Measurements from ENCODE around the gene ZNF503.

The ZNF503 gene, protein sequence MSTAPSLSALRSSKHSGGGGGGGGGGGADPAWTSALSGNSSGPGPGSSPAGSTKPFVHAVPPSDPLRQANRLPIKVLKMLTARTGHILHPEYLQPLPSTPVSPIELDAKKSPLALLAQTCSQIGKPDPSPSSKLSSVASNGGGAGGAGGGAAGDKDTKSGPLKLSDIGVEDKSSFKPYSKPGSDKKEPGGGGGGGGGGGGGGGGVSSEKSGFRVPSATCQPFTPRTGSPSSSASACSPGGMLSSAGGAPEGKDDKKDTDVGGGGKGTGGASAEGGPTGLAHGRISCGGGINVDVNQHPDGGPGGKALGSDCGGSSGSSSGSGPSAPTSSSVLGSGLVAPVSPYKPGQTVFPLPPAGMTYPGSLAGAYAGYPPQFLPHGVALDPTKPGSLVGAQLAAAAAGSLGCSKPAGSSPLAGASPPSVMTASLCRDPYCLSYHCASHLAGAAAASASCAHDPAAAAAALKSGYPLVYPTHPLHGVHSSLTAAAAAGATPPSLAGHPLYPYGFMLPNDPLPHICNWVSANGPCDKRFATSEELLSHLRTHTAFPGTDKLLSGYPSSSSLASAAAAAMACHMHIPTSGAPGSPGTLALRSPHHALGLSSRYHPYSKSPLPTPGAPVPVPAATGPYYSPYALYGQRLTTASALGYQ

DNA sequence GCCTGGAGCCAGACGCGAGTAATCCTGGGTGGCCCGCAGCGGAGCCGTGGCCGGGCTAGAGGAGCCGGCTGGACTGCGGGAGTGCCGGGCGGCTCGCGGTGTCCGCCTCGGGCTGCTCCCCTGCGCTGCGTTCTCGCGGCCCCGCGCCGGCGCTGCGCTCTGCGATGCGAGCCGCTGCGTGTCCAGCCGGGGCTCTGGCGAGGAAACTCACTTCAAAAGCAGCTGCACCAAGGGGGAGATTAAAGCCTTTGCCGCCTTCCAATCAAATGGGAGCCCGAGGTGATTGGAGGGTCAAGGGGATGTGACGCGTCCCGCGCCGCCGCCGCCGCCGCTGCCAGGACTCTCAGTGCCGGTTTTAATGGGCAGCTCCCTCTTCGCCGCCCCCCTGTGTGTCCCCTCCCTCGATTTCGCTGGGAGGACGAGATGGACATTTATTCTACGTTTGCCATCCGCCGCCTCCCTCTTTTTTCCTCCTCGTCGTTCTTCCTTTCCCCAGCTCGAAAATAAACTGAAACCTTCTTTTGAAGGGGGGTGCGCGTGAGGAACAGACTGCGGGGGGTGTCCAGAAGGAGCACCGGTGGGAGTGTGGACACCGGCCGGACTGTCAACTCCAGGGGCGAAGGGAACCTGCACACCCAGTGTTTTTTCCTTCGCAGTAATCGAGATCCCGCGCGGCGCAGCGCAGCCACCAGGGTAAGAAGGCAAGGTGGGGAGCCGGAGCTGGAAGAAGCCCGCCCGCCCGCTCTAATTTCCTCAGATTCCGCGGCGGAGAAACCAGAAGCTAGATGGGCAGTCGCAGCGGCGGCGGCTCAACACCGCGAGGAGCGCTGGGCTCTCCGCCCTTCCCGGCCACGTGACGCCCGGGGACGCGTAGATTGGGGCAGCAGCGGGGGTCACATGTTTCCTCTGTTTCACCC is at the start of gene ZNF503:
Gene ZNF503 (minus strand): TSS at position 196 of the 917 bp plus-strand sequence. CDS start 345 bp downstream, outside the sequence.
- Histone ChIP-seq H3K27me3 (ENCODE audit: insufficient read depth, low read length, poor library complexity, severe bottlenecking) (no peaks in the 10 kb centered on the region), H3K4me1 (ENCODE audit: insufficient read depth, low read length, poor library complexity, severe bottlenecking) (no peaks in the 10 kb centered on the region), H2AFZ (ENCODE audit: low read length) (peak within 1 kb of the TSS; percentile 94), H3F3A (ENCODE audit: low read depth) (no peaks in the 10 kb centered on the region), H3K4me3 (ENCODE audit: low read length, poor library complexity, severe bottlenecking) (peak within 1 kb of the TSS; percentile 84), H3K9me3 (ENCODE audit: insufficient read depth, low read depth, low read length) (no peaks in the 10 kb centered on the region), H4K20me1 (ENCODE audit: insufficient read depth, low read length, poor library complexity, severe bottlenecking) (peaks cover 13% of the 10 kb centered on the region), H3K36me3 (ENCODE audit: insufficient read depth, low read length) (no peaks in the 10 kb centered on the region), H3K9ac (ENCODE audit: low read depth, low read length, poor library complexity, severe bottlenecking) (peak within 1 kb of the TSS; percentile 79), H3K9me2 (replicated peaks; ENCODE audit: low read depth, low read length) (no peaks in the 10 kb centered on the region), H3K79me2 (ENCODE audit: insufficient read depth, low read length) (peaks cover 33% of the 10 kb centered on the region), H3K4me2 (ENCODE audit: low read depth, low read length, poor library complexity, severe bottlenecking) (peak within 1 kb of the TSS; percentile 91)
- no peak for TF ChIP-seq EZH2phosphoT487 (IDR thresholded peaks at IDR 0.05; ENCODE audit: borderline replicate concordance)
- TF ChIP-seq CTCF (conservative IDR thresholded peaks at IDR 0.05; ENCODE audit: low read length) = no peak

GRCh38 chr10:75450644-75451640 is 49.4 kb upstream of the ZNF503 start:
- no peaks in the 10 kb centered on the region for H3K9me2 ChIP-seq (replicated peaks; ENCODE audit: low read depth, low read length)
- no peak overlapping the region for H3K4me2 ChIP-seq (ENCODE audit: low read depth, low read length, poor library complexity, severe bottlenecking)
- no peak overlapping the region for H3K9ac ChIP-seq (ENCODE audit: low read depth, low read length, poor library complexity, severe bottlenecking)
- H3F3A ChIP-seq (ENCODE audit: low read depth) = no peaks in the 10 kb centered on the region
- H2AFZ ChIP-seq (ENCODE audit: low read length) = no peak overlapping the region
- no peaks in the 10 kb centered on the region for H3K9me3 ChIP-seq (ENCODE audit: insufficient read depth, low read depth, low read length)
- no peaks in the 10 kb centered on the region for H4K20me1 ChIP-seq (ENCODE audit: insufficient read depth, low read length, poor library complexity, severe bottlenecking)
- H3K4me1 ChIP-seq (ENCODE audit: insufficient read depth, low read length, poor library complexity, severe bottlenecking) = no peaks in the 10 kb centered on the region
- TF ChIP-seq CTCF (conservative IDR thresholded peaks at IDR 0.05; ENCODE audit: low read length) (no peak), EZH2phosphoT487 (IDR thresholded peaks at IDR 0.05; ENCODE audit: borderline replicate concordance) (no peak)
- no peaks in the 10 kb centered on the region for H3K36me3 ChIP-seq (ENCODE audit: insufficient read depth, low read length)
- H3K79me2 ChIP-seq (ENCODE audit: insufficient read depth, low read length) = no peaks in the 10 kb centered on the region
- no peaks in the 10 kb centered on the region for H3K27me3 ChIP-seq (ENCODE audit: insufficient read depth, low read length, poor library complexity, severe bottlenecking)
- no peak overlapping the region for H3K4me3 ChIP-seq (ENCODE audit: low read length, poor library complexity, severe bottlenecking)
